HepG2 (cell line): ENCODE results near the gene STMN3. TPM values are rescaled to one million over a fixed set of nuclear protein-coding genes. Genes with fewer than 3 reads are reported as not detected.

Experiments
- ATAC-seq: fragments of 200-7000 bp; cut with Tn5 transposase; 3 replicates; pipeline ENCODE4 v1.9.1; 2020; ENCODE audit warnings: mild to moderate bottlenecking, moderate library complexity
- BruUV-seq: library from RNA; stranded (reverse); fragments of 400-500 nt; replicated peaks from 2 replicates; lab custom pipeline; 2021; lab: Mats Ljungman, UMichigan
- CTCF ChIA-PET: fragments of 300-600 bp; formaldehyde crosslinking; extraction: SDS; loops from one replicate; lab custom pipeline; 2021; ENCODE audit warnings: low total read pairs, inconsistent platforms, low intra/inter-chr PET ratio; lab: Yijun Ruan, JAX
- POLR2A ChIA-PET: fragments of 350-600 bp; sonication (Branson Sonifier 250); formaldehyde crosslinking; loops from one replicate; lab custom pipeline; 2020; ENCODE audit warnings: antibody characterized with exemption, inconsistent platforms; lab: Yijun Ruan, JAX
- DNase-seq: peaks from one replicate; pipeline ENCODE4 v3.0.0-alpha.2; 2015; ENCODE audit warnings: low spot score
- FAIRE-seq: peaks from 3 replicates; lab custom pipeline; 2011; peaks lifted over from hg19 to GRCh38; lab: Jason Lieb, UNC
- H2AFZ ChIP-seq: one replicate; pipeline ENCODE4 v1.6.1; 2011; ENCODE audit warnings: low read length, inconsistent platforms
- H3K27ac ChIP-seq: fragments of 300-600 bp; 3 replicates; pipeline ENCODE4 v1.8.0; 2011; ENCODE audit warnings: mixed run types, mild to moderate bottlenecking, mixed read lengths, low read length, inconsistent platforms; ENCODE audit not compliant: insufficient read depth; ENCODE audit errors: extremely low read length
- H3K27me3 ChIP-seq, 2 experiments: fragments of 200-600 bp in 1 of 2; 2 replicates in 1 of 2; 3 replicates in 1 of 2; pipeline versions ENCODE4 v1.6.0 to v1.8.0; 2011; ENCODE audit warnings: low read length in 2 of 2, mild to moderate bottlenecking in 2 of 2, moderate library complexity in 2 of 2, inconsistent platforms in 1 of 2; ENCODE audit not compliant: insufficient read depth in 2 of 2, control insufficient read depth in 1 of 2
- H3K36me3 ChIP-seq, 2 experiments: fragments of 200-600 bp in 1 of 2; replicated peaks in 1 of 2; 2 replicates in 1 of 2; 3 replicates in 1 of 2; pipeline versions ENCODE4 v1.5.1 to v1.8.0; 2011; ENCODE audit warnings: low read length in 2 of 2, inconsistent platforms in 1 of 2; ENCODE audit not compliant: insufficient read depth in 2 of 2, control insufficient read depth in 1 of 2
- H3K4me1 ChIP-seq: 2 replicates; pipeline ENCODE4 v1.5.1; 2012; ENCODE audit warnings: low read length, inconsistent platforms; ENCODE audit not compliant: insufficient read depth
- H3K4me2 ChIP-seq: 2 replicates; pipeline ENCODE4 v1.6.0; 2011; ENCODE audit warnings: low read depth, low read length, inconsistent platforms
- H3K4me3 ChIP-seq, 3 experiments: fragments of 200-600 bp in 1 of 3; sonication (generic), shearing (Covaris generic) in 1 of 3; replicated peaks in 1 of 3; 2 replicates each; pipeline ENCODE4 v1.5.1; 2011 to 2016; ENCODE audit warnings: low read length in 3 of 3, inconsistent platforms in 2 of 3, low read depth in 2 of 3, mild to moderate bottlenecking in 2 of 3, control low read depth in 1 of 3, mixed read lengths in 1 of 3; ENCODE audit not compliant: insufficient read depth in 1 of 3
- H3K79me2 ChIP-seq: one replicate; pipeline ENCODE4 v1.6.1; 2011; ENCODE audit warnings: low read length, inconsistent platforms; ENCODE audit not compliant: insufficient read depth
- H3K9ac ChIP-seq: 2 replicates; pipeline ENCODE4 v1.6.0; 2011; ENCODE audit warnings: mild to moderate bottlenecking, low read depth, low read length, inconsistent platforms; ENCODE audit not compliant: insufficient read depth
- H3K9me3 ChIP-seq: 2 replicates; pipeline ENCODE4 v1.5.1; 2012; ENCODE audit warnings: mild to moderate bottlenecking, low read length
- H4K20me1 ChIP-seq: 2 replicates; pipeline ENCODE4 v1.6.0; 2011; ENCODE audit warnings: inconsistent platforms, mild to moderate bottlenecking, low read length, moderate library complexity; ENCODE audit not compliant: insufficient read depth
- EHMT2 ChIP-seq: fragments of 200-600 bp; sonication (generic); IDR thresholded peaks from 2 replicates; pipeline ENCODE4 v1.7.0; 2017; ENCODE audit warnings: antibody characterized with exemption, low read depth, low read length, borderline replicate concordance
- GMEB2 ChIP-seq: IDR thresholded peaks from 2 replicates; pipeline ENCODE4 v1.6.1; 2016; ENCODE audit warnings: missing biosample characterization, missing genetic modification reagents, low read depth
- RBFOX2 ChIP-seq: fragments of 200-400 bp; formaldehyde crosslinking; IDR thresholded peaks from 2 replicates; pipeline ENCODE4 v1.6.1; 2017; ENCODE audit warnings: low read depth, mild to moderate bottlenecking, low read length
- ZNF264 ChIP-seq: sonication (generic); formaldehyde crosslinking; IDR thresholded peaks from 2 replicates; pipeline ENCODE4 v1.4.0; 2020; ENCODE audit warnings: missing genetic modification reagents
- WGBS: methylation state at CpG from one replicate; pipeline ENCODE4 v1.1.6; 2017; ENCODE audit warnings: low lambda C conversion rate; 5-methylcytosine and 5-hydroxymethylcytosine counted together
- in situ Hi-C: cut with HindIII; loops from 2 replicates; pipeline ENCODE4 v1.10.0; 2017; ENCODE audit warnings: low pct_unique_long_range_greater_than_20kb; ENCODE audit not compliant: extremely low pct_ligation_motif_present
- intact Hi-C: fragments of 100-400 bp; cut with micrococcal nuclease; formaldehyde crosslinking; loops from one replicate; pipeline ENCODE4 v1.10.0; 2022; ENCODE audit not compliant: unreplicated experiment
- polyA plus RNA-seq, 8 experiments: library from polyadenylated mRNA; depleted of rRNA in 3 of 8; stranded (reverse) in 7 of 8; unstranded in 1 of 8; fragments of >200 nt; fragmentation: Illumina TruSeq in 4 of 8; extraction: Trizol in 4 of 8; gene quantifications; 2 replicates each; pipeline versions ENCODE4 v1.2.1 to v1.2.3, GENCODE V29; 2011 to 2016; ENCODE audit warnings: low read depth in 4 of 8, missing spikeins in 1 of 8, mixed read lengths in 1 of 8; ENCODE audit not compliant: insufficient read depth in 1 of 8
- total RNA-seq, 5 experiments: library from RNA; depleted of rRNA; stranded (reverse); fragments of >200 nt; fragmentation: Illumina TruSeq; extraction: Trizol; gene quantifications; 2 replicates each; pipeline ENCODE4 v1.2.3, GENCODE V29; 2016; ENCODE audit warnings: low read depth in 1 of 5
- TF ChIP-seq, protein P1 (sequence below): sonication (generic); IDR thresholded peaks from 2 replicates; pipeline ENCODE4 v1.6.1; 2016; ENCODE audit warnings: low read depth, borderline replicate concordance

STMN3 gene
- total and polyA plus RNA-seq, 2 of the 13 experiments (the other 11 are each of a cell fraction or from before 2014, with no cell fraction given), result 21.0 to 48.3 TPM

DNA sequence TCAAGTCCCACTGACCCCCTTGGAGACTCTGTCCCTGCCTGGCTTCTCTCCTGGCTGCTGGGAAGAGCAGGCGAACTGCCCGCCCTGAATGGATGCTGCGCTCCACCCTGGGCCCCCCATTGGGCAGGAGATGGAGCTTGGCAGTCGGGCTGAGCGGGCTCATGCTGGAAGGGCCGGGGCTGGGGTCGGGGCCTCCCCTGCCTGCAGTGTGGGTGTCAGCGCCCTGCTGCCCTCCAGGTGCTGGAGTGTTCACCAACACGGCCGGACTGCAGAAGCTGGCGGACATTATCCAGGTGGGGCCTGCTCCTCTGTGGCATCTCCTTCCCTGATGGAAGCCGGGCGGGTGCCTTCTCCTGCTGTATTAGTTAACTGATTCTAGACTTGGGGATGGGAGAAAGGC, 27.2 kb upstream of the STMN3 start:
- no peaks in the 10 kb centered on the region for H4K20me1 ChIP-seq

More for the DNA sequence above, 27.2 kb upstream of the STMN3 start:
- DNase-seq, result no peak
- in situ Hi-C loops, result no loop called here
- no peak for FAIRE-seq
- BruUV-seq, result no TSS peak
- H3K79me2 ChIP-seq, result no peaks in the 10 kb centered on the region
- peaks cover 10% of the 10 kb centered on the region for H3K4me1 ChIP-seq
- ChIA-PET POLR2A (no interaction called here), CTCF (no interaction called here)
- H3K27ac ChIP-seq, result no peak overlapping the region
- intact Hi-C loops, result no loop called here
- no peak for ATAC-seq
- no peaks in the 10 kb centered on the region for H3K9me3 ChIP-seq
- peaks cover 16 to 19% of the 10 kb centered on the region in 2 experiments; a peak in 4 of 5 replicates for H3K36me3 ChIP-seq
- no peak overlapping the region for H3K9ac ChIP-seq
- H3K27me3 ChIP-seq, result no peaks in the 10 kb centered on the region
- H3K4me3 ChIP-seq, result no peak overlapping the region
- H2AFZ ChIP-seq, result no peak overlapping the region
- no peak overlapping the region for H3K4me2 ChIP-seq
- WGBS, result 97% methylated on average over 13 of the region's 13 CpGs
- TF ChIP-seq, protein P1, sequence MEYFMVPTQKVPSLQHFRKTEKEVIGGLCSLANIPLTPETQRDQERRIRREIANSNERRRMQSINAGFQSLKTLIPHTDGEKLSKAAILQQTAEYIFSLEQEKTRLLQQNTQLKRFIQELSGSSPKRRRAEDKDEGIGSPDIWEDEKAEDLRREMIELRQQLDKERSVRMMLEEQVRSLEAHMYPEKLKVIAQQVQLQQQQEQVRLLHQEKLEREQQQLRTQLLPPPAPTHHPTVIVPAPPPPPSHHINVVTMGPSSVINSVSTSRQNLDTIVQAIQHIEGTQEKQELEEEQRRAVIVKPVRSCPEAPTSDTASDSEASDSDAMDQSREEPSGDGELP, result no peak
- TF ChIP-seq GMEB2 (CRISPR knock-in tag) (no peak), ZNF264 (CRISPR knock-in tag) (no peak), RBFOX2 (0 out of 2 replicates have a peak, but pooled peaks have one; percentile 21), EHMT2 (no peak)
